ENCODE data around the gene ROM1.
A peak's percentile ranks its signal among the peaks of the same experiment; 100 is the strongest.

ROM1 gene

DNA sequence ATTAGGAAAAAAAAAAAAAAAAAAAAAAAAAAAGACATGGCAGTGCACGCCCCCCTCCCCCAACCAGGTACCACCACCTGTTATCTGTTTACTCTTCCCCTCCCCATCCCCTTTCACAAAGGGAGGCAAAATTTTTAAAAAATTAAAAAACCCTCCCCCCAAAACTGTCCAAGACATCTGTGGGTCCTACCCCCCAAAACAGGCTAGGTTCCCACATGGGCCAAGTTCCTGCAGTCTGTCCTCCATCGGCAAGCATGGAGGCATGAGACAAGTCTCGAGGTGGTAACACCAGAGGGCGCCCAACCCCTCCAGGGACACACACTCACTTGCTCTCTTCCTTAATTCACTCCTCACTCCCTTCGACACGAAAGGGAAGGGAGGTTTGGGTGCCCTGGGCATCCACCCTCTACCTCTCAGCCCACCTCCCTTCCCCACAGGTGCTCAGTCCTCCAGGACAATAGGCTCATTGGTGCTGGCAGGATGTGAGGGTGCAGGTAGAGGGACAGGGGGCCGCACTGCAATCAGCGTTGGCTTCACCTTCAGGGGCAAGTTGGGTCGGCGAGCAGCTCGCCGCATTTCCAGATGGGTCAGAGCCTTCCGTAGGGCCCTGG lies 19.5 kb upstream of the ROM1 start:
- Histone ChIP-seq H3K36me3 (ENCODE audit: low read depth) (peaks cover 69% of the 10 kb centered on the region), H3K9me3 (ENCODE audit: severe bottlenecking) (no peaks in the 10 kb centered on the region), H3K4me3 (ENCODE audit: severe bottlenecking) (no peak overlapping the region), H3K27ac (ENCODE audit: poor library complexity, severe bottlenecking) (no peak overlapping the region), H3K4me1 (ENCODE audit: insufficient read depth, poor library complexity, severe bottlenecking) (peaks cover 4% of the 10 kb centered on the region), H3K27me3 (ENCODE audit: insufficient read depth, poor library complexity, severe bottlenecking) (no peaks in the 10 kb centered on the region)
- peak; percentile 25 for ATAC-seq (ENCODE audit: low read depth)
- TF ChIP-seq, protein P1, sequence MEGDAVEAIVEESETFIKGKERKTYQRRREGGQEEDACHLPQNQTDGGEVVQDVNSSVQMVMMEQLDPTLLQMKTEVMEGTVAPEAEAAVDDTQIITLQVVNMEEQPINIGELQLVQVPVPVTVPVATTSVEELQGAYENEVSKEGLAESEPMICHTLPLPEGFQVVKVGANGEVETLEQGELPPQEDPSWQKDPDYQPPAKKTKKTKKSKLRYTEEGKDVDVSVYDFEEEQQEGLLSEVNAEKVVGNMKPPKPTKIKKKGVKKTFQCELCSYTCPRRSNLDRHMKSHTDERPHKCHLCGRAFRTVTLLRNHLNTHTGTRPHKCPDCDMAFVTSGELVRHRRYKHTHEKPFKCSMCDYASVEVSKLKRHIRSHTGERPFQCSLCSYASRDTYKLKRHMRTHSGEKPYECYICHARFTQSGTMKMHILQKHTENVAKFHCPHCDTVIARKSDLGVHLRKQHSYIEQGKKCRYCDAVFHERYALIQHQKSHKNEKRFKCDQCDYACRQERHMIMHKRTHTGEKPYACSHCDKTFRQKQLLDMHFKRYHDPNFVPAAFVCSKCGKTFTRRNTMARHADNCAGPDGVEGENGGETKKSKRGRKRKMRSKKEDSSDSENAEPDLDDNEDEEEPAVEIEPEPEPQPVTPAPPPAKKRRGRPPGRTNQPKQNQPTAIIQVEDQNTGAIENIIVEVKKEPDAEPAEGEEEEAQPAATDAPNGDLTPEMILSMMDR (IDR thresholded peaks at IDR 0.05; ENCODE audit: poor library complexity, severe bottlenecking) = peak; percentile 67
- DNase-seq (ENCODE audit: low spot score) = no peak

DNA sequence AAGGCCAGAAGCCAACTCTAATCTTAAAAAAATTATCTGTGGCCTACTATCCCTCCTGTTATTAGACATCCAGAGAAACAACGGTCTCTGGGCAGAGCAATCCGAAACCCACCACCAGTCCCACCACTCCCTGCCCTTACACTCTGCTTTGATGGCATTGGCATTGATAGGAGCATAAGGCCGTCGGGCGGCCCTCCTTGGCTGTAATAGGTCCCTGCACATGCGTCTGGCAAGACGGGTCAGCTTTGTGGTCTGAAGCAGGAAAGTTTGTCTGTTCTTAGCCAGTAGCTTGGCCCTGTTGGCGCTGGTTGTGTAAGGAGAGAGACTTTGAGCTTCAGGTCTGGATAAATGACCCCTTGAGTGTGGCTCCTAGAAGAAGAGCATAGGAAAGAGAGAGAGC lies 17.9 kb upstream of the ROM1 start:
- Histone ChIP-seq H3K27ac (ENCODE audit: poor library complexity, severe bottlenecking) (no peak overlapping the region), H3K36me3 (ENCODE audit: low read depth) (peaks cover 76% of the 10 kb centered on the region), H3K27me3 (ENCODE audit: insufficient read depth, poor library complexity, severe bottlenecking) (no peaks in the 10 kb centered on the region), H3K4me1 (ENCODE audit: insufficient read depth, poor library complexity, severe bottlenecking) (peaks cover 10% of the 10 kb centered on the region), H3K4me3 (ENCODE audit: severe bottlenecking) (no peak overlapping the region), H3K9me3 (ENCODE audit: severe bottlenecking) (no peaks in the 10 kb centered on the region)
- no peak for ATAC-seq (ENCODE audit: low read depth)
- TF ChIP-seq, protein P1 (IDR thresholded peaks at IDR 0.05; ENCODE audit: poor library complexity, severe bottlenecking) = no peak
- no peak for DNase-seq (ENCODE audit: low spot score)

DNA sequence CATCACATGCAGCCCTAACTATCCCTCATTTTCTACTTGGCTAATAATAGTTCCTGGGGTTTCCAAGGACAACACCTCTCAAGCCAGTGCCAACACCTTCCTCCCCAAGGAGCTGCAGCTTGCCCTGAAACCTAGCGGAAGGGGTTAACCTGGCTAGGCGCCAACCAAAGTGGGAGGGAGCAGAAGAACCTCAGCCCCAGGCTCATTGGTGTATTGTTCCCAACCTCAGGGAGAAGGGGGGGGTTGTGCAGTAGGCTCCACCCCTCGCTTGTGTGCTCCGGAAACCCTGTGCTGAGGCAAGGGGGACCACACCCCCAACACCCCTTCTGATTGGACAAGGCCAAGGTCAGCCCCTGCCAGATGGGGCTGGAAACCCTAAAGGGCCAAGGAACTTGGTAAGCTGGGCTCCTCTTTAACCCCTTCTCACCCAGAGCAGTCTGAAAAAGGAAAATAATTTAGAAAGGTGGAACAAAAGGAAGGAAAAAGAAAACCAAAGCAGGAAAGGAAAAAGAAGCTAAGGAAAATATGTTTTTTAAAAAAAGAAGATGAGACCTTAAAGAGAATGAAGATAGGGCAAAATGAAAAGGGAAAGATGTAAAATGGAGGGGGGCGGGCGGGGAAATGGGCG lies 13.9 kb upstream of the ROM1 start:
- H3K9me3 ChIP-seq (ENCODE audit: severe bottlenecking) = no peaks in the 10 kb centered on the region
- peak; percentile 97 for DNase-seq (ENCODE audit: low spot score)
- peak overlapping the region; percentile 90 for H3K27ac ChIP-seq (ENCODE audit: poor library complexity, severe bottlenecking)
- ATAC-seq (ENCODE audit: low read depth) = peak; percentile 59
- H3K27me3 ChIP-seq (ENCODE audit: insufficient read depth, poor library complexity, severe bottlenecking) = no peaks in the 10 kb centered on the region
- H3K4me1 ChIP-seq (ENCODE audit: insufficient read depth, poor library complexity, severe bottlenecking) = peaks cover 10% of the 10 kb centered on the region
- TF ChIP-seq, protein P1 (IDR thresholded peaks at IDR 0.05; ENCODE audit: poor library complexity, severe bottlenecking) = no peak
- peaks cover 65% of the 10 kb centered on the region for H3K36me3 ChIP-seq (ENCODE audit: low read depth)
- peak overlapping the region; percentile 90 for H3K4me3 ChIP-seq (ENCODE audit: severe bottlenecking)

GRCh38 chr11:62599901-62600300 lies 13.2 kb upstream of the ROM1 start:
- peaks cover 58% of the 10 kb centered on the region for H3K36me3 ChIP-seq (ENCODE audit: low read depth)
- peak overlapping the region; percentile 90 for H3K27ac ChIP-seq (ENCODE audit: poor library complexity, severe bottlenecking)
- DNase-seq (ENCODE audit: low spot score) (no peak), ATAC-seq (ENCODE audit: low read depth) (peak; percentile 17)
- TF ChIP-seq, protein P1 (IDR thresholded peaks at IDR 0.05; ENCODE audit: poor library complexity, severe bottlenecking) = no peak
- peaks cover 10% of the 10 kb centered on the region for H3K4me1 ChIP-seq (ENCODE audit: insufficient read depth, poor library complexity, severe bottlenecking)
- no peaks in the 10 kb centered on the region for H3K9me3 ChIP-seq (ENCODE audit: severe bottlenecking)
- no peaks in the 10 kb centered on the region for H3K27me3 ChIP-seq (ENCODE audit: insufficient read depth, poor library complexity, severe bottlenecking)
- peak overlapping the region; percentile 90 for H3K4me3 ChIP-seq (ENCODE audit: severe bottlenecking)
